ENCODE results near the gene TRAPPC14. TPM values are rescaled to one million over a fixed set of nuclear protein-coding genes. Genes with fewer than 3 reads are reported as not detected.

The TRAPPC14 gene
- total and polyA plus RNA-seq, 2 of the 8 experiments (the other 6 are each of a cell fraction or from before 2014, with no cell fraction given) = 11.9 to 22.1 TPM

DNA sequence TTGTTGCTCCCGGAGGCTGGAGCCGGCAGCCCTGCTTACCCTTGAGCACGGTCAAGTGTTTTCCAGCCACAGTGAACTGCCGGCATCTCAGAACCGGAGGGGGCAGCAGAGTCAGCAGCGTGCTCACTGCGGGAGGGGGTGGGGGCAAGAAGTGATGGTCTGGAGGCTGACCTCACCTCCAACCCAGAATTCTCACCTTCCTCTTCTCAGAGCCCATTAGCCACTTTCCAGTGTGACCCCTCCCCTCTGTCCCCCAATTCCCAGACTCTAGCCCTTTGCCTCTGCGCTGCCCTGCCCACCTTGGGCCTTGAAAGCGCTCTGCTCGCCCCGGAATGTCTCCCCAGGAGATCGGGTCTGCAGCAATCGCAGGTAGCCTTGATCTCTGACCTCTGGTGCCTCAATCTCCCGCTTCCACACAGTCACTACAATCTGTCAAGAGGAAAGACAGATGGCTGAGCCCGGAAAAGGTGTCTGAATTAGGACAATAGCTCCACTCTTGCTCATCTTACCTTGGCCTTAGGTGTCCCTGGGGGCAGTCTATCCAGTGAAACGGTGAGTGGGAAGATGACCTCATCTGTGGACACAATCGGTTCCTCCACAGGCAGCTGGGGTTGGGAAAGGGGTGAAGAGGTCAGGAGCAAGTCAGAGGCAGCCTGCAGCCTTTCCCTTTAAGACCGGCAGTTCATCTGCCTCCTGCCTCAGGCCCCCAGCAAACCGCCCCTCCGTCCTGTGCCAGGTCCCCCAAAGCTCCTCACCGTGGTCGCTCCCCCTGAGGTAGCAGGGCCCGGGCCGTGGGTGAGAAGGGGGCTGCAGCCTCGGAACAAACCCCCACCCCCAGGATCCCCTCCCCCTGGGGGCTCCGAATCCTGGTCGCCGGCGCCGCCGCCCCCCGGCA lies 942 bp downstream of the TRAPPC14 start:
- Histone ChIP-seq H2BK20ac (ENCODE audit: low read length) (no peak overlapping the region), H3K4me2 (ENCODE audit: insufficient read depth in 1 of 2, low read depth in 2 of 2, low read length in 2 of 2) (peak overlapping the region; percentile 75 to 94), H3K18ac (ENCODE audit: extremely low read depth, low read length) (no peak overlapping the region), H3K79me1 (ENCODE audit: low read depth, low read length) (no peaks in the 10 kb centered on the region; the same call in 1 of the 2 replicates), H3K9ac (replicated peaks in 1 of 4; ENCODE audit: extremely low read depth in 1 of 4, low read depth in 3 of 4, low read length in 3 of 4) (peak overlapping the region; percentile 48 to 95 (median 62)), H3K23ac (ENCODE audit: insufficient read length) (no peak overlapping the region), H4K20me1 (replicated peaks in 1 of 2; ENCODE audit: control insufficient read depth in 1 of 2, insufficient read depth in 2 of 2, low read length in 2 of 2) (peaks cover 12 to 30% of the 10 kb centered on the region in 2 experiments), H3K27ac (ENCODE audit: low read depth, low read length) (no peak overlapping the region), H3K79me2 (ENCODE audit: control insufficient read depth in 1 of 2, insufficient read depth in 2 of 2, low read length in 2 of 2) (no peaks in the 10 kb centered on the region), H3K27me3 (replicated peaks in 1 of 4; ENCODE audit: control insufficient read depth in 3 of 4, extremely low read depth in 1 of 4, insufficient read depth in 3 of 4, low read length in 3 of 4) (no peaks in the 10 kb centered on the region), H2BK12ac (ENCODE audit: low read depth, low read length) (no peak overlapping the region), H3K4me1 (replicated peaks in 1 of 4; ENCODE audit: control insufficient read depth in 3 of 4, insufficient read depth in 4 of 4, low read length in 3 of 4) (peaks cover 0 to 12% (median 8%) of the 10 kb centered on the region in 4 experiments; a peak in 5 of 7 replicates), H2BK15ac (ENCODE audit: low read length) (no peak overlapping the region), H4K8ac (ENCODE audit: extremely low read depth, insufficient read depth, low read length) (peak overlapping the region; percentile 38; the same call in 1 of the 2 replicates), H2AFZ (ENCODE audit: low read length) (no peak overlapping the region), H4K91ac (replicated peaks; ENCODE audit: insufficient read length, low read length) (no peak overlapping the region), H3K14ac (ENCODE audit: insufficient read length) (no peak overlapping the region), H3K4me3 (ENCODE audit: extremely low read depth in 1 of 4, insufficient read depth in 2 of 4, low read depth in 3 of 4, low read length in 4 of 4) (peak overlapping the region; percentile 57 to 88 (median 80)), H3K23me2 (ENCODE audit: low read depth, low read length) (peaks cover 6% of the 10 kb centered on the region), H3K9me3 (ENCODE audit: insufficient read depth in 2 of 2, low read depth in 1 of 2, low read length in 1 of 2) (no peaks in the 10 kb centered on the region), H3K4ac (replicated peaks; ENCODE audit: insufficient read length, low read depth, low read length) (peak overlapping the region; percentile 13), H2AK5ac (ENCODE audit: low read depth, low read length) (no peak overlapping the region), H4K5ac (ENCODE audit: insufficient read length, low read depth, low read length) (no peak overlapping the region), H2BK5ac (ENCODE audit: low read depth, low read length) (no peak overlapping the region), H3K36me3 (ENCODE audit: control insufficient read depth in 2 of 4, insufficient read depth in 4 of 4, low read length in 3 of 4) (peaks cover 6 to 42% (median 23%) of the 10 kb centered on the region in 4 experiments), H3K56ac (replicated peaks; ENCODE audit: insufficient read length, low read depth, low read length) (no peak overlapping the region), H2BK120ac (replicated peaks; ENCODE audit: low read depth, low read length) (no peak overlapping the region)
- 34% methylated on average over 32 of the region's 32 CpGs; no CpG with 5 or more reads in 1 of the 2 experiments for WGBS, 2 experiments (ENCODE audit: extremely low coverage in 1 of 2, insufficient coverage in 1 of 2, insufficient read length in 1 of 2, insufficient replicate concordance in 2 of 2, low coverage in 1 of 2, low lambda C conversion rate in 2 of 2, missing lambda C conversion rate in 1 of 2)
- ChIA-PET POLR2A (ENCODE audit: partially characterized antibody) (interaction anchor here (0.8 to 9.9 kb wide), 14 partner anchors 8 to 271 kb away, joined by 3 to 145 read pairs (median 6); partner anchors contain the start of genes AP4M1, GAL3ST4, GPC2 and LAMTOR4), CTCF (ENCODE audit: partially characterized antibody) (interaction anchor here (0.7 to 7.9 kb wide), 7 partner anchors 9 to 59 kb away, joined by 3 to 83 read pairs (median 4); partner anchors contain the start of gene GAL3ST4)
- DNase-seq (ENCODE audit: low read depth in 1 of 2, low spot score in 2 of 2) (no peak), FAIRE-seq (no peak)
- no peak for TF ChIP-seq NRF1 (IDR thresholded peaks at IDR 0.05; ENCODE audit: low read depth, low read length)
- peak in 1 of 2 experiments; percentile 14; a peak in 1 of 3 replicates for TF ChIP-seq POLR2A (IDR thresholded peaks at IDR 0.05; ENCODE audit: control extremely low read depth in 1 of 2, low read depth in 2 of 2, low read length in 2 of 2)
- TF ChIP-seq GTF2F1 (IDR thresholded peaks at IDR 0.05; ENCODE audit: borderline replicate concordance, low read depth, low read length) = no peak
- TF ChIP-seq, protein P1, sequence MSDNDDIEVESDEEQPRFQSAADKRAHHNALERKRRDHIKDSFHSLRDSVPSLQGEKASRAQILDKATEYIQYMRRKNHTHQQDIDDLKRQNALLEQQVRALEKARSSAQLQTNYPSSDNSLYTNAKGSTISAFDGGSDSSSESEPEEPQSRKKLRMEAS (IDR thresholded peaks at IDR 0.05) = no peak
- no peak for TF ChIP-seq TEAD4 (IDR thresholded peaks at IDR 0.05; ENCODE audit: low read depth, low read length)
- no peak for TF ChIP-seq NANOG (IDR thresholded peaks at IDR 0.05; ENCODE audit: insufficient read depth, low read depth, low read length, poor library complexity, severe bottlenecking)
- no peak for TF ChIP-seq CBX5 (IDR thresholded peaks at IDR 0.05; ENCODE audit: low read depth, low read length)
- TF ChIP-seq HDAC2 (IDR thresholded peaks at IDR 0.05; ENCODE audit: borderline replicate concordance in 1 of 2, low read depth in 2 of 2, low read length in 2 of 2) = no peak
- TF ChIP-seq CREB1 (IDR thresholded peaks at IDR 0.05) = no peak
- TF ChIP-seq CBX8 (IDR thresholded peaks at IDR 0.05; ENCODE audit: borderline replicate concordance, low read depth, low read length) = no peak
- TF ChIP-seq EGR1 (IDR thresholded peaks at IDR 0.05; ENCODE audit: borderline replicate concordance, low read depth, low read length) = no peak

All from H1 (cell line).